Measurements from ENCODE around the gene ASCL4. TPM values are rescaled to one million over a fixed set of nuclear protein-coding genes. Genes with fewer than 3 reads are reported as not detected.

The ASCL4 gene
- polyA plus RNA-seq, 2 donors = 0.04 TPM; not detected in 1

- 35 to 46% methylated on average over 7 of the region's 7 CpGs for WGBS, 2 donors
- no peak overlapping the region for H3K27ac ChIP-seq (ENCODE audit: low read depth in 2 of 2, low read length in 1 of 2)
- no peak overlapping the region for H3K4me3 ChIP-seq (ENCODE audit: low read depth in 1 of 2, low read length in 2 of 2)
- no peaks in the 10 kb centered on the region for H3K27me3 ChIP-seq (ENCODE audit: control insufficient read depth in 1 of 2, insufficient read depth in 2 of 2, low read length in 2 of 2)
- peaks cover 7 to 14% of the 10 kb centered on the region in 2 donors for H3K9me3 ChIP-seq (ENCODE audit: control insufficient read depth in 2 of 2, insufficient read depth in 1 of 2, low read depth in 1 of 2, low read length in 1 of 2)
- H3K36me3 ChIP-seq (ENCODE audit: control insufficient read depth in 2 of 2, insufficient read depth in 2 of 2, low read length in 1 of 2) = no peaks in the 10 kb centered on the region
- H3K4me1 ChIP-seq (ENCODE audit: control insufficient read depth in 2 of 2, insufficient read depth in 2 of 2, low read length in 1 of 2) = peaks cover 0 to 3% of the 10 kb centered on the region in 2 donors
These were observed 44.5 kb downstream of the ASCL4 start for GRCh38 chr12:107818984-107819383.

DNA sequence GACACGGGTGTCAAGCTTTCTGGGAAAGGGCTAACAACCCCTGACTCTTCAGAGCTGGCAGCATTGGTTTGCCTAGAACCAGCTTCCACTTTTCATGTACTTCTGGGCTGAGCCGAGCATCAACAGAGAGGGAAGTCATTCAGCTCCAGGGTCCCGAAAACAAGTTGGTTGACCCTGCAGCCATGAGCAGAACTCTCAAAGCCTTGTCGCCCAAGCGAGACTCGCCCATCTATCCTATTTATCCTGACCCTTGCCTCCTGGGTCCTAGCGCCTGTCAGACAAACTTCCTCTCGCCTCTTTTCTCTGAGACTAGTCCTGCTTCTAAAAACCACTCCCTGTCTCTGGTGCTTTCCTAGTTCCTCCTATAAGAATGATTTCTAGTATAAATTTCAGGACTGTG is 47.9 kb downstream of the ASCL4 start:
- H3K36me3 ChIP-seq (ENCODE audit: control insufficient read depth in 2 of 2, insufficient read depth in 2 of 2, low read length in 1 of 2) = no peaks in the 10 kb centered on the region
- H3K27ac ChIP-seq (ENCODE audit: low read depth in 2 of 2, low read length in 1 of 2) = no peak overlapping the region
- no peaks in the 10 kb centered on the region for H3K4me1 ChIP-seq (ENCODE audit: control insufficient read depth in 2 of 2, insufficient read depth in 2 of 2, low read length in 1 of 2)
- peaks cover 6 to 16% of the 10 kb centered on the region in 2 donors for H3K9me3 ChIP-seq (ENCODE audit: control insufficient read depth in 2 of 2, insufficient read depth in 1 of 2, low read depth in 1 of 2, low read length in 1 of 2)
- H3K27me3 ChIP-seq (ENCODE audit: control insufficient read depth in 1 of 2, insufficient read depth in 2 of 2, low read length in 2 of 2) = no peaks in the 10 kb centered on the region
- H3K4me3 ChIP-seq (ENCODE audit: low read depth in 1 of 2, low read length in 2 of 2) = no peak overlapping the region
- WGBS, 2 donors = 29 to 41% methylated on average over 8 of the region's 8 CpGs

Other genes starting within 250 kb of the ASCL4 start
- gene PWP1, start 88.9 kb upstream of the ASCL4 start, polyA plus RNA-seq = 10 to 100 TPM; 12.8 to 32.5 TPM
- 10 to 100 TPM; 11.4 to 13.8 TPM for gene PRDM4, start 13.6 kb upstream of the ASCL4 start, polyA plus RNA-seq

Measured in esophagus (tissue), 2 donors.